ENCODE results near the gene SPAG6.

Gene SPAG6

DNA sequence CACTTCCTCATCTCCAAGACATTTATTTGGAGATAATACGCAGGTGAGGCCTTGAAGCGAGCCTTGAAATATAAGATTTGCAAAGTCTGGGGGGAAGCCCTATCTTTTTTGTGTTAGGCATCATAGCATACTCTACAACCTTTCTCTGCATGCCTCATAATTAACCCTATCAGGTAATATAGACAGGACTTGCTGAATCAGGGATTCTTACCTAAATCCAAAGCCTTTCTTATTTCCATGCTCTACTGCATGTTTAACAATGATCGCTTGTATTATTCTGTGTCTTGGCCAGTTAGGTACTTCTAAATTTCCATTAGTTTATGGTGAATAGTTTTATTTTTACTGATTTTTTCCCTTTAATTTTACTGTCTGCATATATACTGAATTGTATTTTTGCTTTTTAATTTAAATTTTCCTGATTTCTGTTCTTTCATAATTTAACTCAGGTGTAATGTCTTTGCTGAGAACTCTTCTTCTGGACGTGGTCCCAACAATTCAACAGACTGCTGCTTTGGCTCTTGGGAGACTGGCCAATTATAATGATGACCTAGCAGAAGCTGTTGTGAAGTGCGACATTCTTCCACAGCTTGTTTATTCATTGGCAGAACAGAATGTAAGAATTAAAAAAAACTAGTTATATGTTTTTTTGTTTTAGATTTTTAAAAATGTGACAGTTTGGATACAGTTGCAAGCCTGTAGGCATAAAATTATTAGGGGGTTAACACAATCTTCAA, 19.3 kb downstream of the SPAG6 start:
- peaks cover 5% of the 10 kb centered on the region for H3K4me1 Mint-ChIP-seq
- no peak overlapping the region for H3K27ac Mint-ChIP-seq
- no peak overlapping the region for H3K4me3 Mint-ChIP-seq
- H3K36me3 Mint-ChIP-seq (ENCODE audit: low read depth): no peaks in the 10 kb centered on the region
- H3K27me3 Mint-ChIP-seq (ENCODE audit: low read depth): no peaks in the 10 kb centered on the region
- TF ChIP-seq, protein P1, sequence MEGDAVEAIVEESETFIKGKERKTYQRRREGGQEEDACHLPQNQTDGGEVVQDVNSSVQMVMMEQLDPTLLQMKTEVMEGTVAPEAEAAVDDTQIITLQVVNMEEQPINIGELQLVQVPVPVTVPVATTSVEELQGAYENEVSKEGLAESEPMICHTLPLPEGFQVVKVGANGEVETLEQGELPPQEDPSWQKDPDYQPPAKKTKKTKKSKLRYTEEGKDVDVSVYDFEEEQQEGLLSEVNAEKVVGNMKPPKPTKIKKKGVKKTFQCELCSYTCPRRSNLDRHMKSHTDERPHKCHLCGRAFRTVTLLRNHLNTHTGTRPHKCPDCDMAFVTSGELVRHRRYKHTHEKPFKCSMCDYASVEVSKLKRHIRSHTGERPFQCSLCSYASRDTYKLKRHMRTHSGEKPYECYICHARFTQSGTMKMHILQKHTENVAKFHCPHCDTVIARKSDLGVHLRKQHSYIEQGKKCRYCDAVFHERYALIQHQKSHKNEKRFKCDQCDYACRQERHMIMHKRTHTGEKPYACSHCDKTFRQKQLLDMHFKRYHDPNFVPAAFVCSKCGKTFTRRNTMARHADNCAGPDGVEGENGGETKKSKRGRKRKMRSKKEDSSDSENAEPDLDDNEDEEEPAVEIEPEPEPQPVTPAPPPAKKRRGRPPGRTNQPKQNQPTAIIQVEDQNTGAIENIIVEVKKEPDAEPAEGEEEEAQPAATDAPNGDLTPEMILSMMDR (IDR thresholded peaks at IDR 0.05; ENCODE audit: unreplicated experiment in 3 of 3): no peak
- H3K9me3 Mint-ChIP-seq: no peaks in the 10 kb centered on the region

DNA sequence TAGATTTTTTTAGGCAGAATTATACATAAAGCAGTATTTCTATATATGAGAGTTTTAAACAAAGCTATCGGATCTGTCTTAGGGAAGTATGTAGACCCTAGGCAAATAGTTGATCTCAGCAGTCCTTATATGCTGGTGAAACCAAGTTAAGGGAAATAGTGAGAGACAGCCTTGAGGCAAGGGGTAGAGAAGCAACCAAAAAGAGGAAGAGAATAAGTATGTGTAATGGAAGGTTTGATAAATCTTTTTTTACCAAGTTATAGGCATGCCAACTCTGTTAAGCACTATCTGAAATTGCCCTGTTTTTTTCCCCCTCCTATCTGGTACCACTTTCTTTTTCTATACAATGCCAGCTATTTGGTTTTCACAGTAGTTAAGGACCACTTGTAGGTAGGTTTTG, 19.9 kb downstream of the SPAG6 start:
- Mint-ChIP-seq H3K4me3 (no peak overlapping the region), H3K27me3 (ENCODE audit: low read depth) (no peaks in the 10 kb centered on the region), H3K4me1 (peaks cover 5% of the 10 kb centered on the region), H3K9me3 (no peaks in the 10 kb centered on the region), H3K27ac (no peak overlapping the region), H3K36me3 (ENCODE audit: low read depth) (no peaks in the 10 kb centered on the region)
- TF ChIP-seq, protein P1 (IDR thresholded peaks at IDR 0.05; ENCODE audit: unreplicated experiment in 3 of 3): no peak

DNA sequence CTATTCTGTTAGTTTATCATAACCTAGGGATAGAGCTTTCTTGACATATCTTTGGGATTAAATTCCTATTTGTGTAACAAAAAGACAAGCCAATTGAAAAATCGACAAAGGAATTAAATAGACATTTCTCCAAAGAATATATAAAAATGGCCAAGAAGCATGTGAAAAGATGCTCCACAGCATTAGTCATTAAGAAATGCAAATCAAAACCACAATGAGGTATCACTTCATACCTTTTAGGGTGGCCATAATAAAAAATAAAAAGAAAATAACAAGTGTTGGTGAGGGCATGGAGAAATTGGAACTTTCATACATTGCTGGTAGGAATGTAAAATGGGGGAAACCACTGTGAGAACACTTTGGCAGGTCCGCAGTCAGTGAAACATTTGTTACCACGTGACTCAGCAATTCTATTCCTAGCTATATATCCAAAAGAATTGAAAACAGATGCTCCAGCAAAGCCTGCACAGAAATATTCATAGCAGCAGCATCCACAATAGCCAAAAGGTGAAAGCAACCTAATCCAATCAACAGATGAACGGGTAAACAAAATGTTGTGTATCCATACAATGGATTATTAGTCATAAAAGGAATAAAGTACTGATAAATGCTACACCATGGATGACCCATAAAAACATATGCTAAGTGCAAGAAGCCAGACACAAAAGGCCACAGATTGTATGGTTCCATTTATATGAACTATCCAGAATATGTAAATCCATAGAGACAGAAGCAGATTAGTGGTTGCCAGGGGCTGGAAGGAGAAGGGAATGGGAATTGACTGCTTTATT, 20.5 kb downstream of the SPAG6 start:
- H3K27ac Mint-ChIP-seq: no peak overlapping the region
- peaks cover 5% of the 10 kb centered on the region for H3K4me1 Mint-ChIP-seq
- no peaks in the 10 kb centered on the region for H3K9me3 Mint-ChIP-seq
- H3K36me3 Mint-ChIP-seq (ENCODE audit: low read depth): no peaks in the 10 kb centered on the region
- no peak overlapping the region for H3K4me3 Mint-ChIP-seq
- H3K27me3 Mint-ChIP-seq (ENCODE audit: low read depth): no peaks in the 10 kb centered on the region
- TF ChIP-seq, protein P1 (IDR thresholded peaks at IDR 0.05; ENCODE audit: unreplicated experiment in 3 of 3): no peak

DNA sequence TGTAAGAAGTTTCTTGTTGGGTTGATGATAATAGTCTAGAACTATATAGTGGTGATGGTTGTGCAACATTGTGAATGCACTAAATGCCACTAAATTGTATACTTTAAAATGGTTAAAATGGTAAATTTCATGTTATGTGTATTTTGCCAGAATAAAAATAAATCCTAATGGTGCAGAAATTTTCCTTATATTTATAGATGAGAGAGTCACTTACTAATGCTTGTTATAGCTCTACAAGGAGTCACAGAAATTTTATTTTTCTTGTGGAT, 21.1 kb downstream of the SPAG6 start:
- Mint-ChIP-seq H3K36me3 (ENCODE audit: low read depth) (no peaks in the 10 kb centered on the region), H3K4me1 (peaks cover 5% of the 10 kb centered on the region), H3K27me3 (ENCODE audit: low read depth) (no peaks in the 10 kb centered on the region), H3K27ac (no peak overlapping the region), H3K9me3 (no peaks in the 10 kb centered on the region), H3K4me3 (no peak overlapping the region)
- TF ChIP-seq, protein P1 (IDR thresholded peaks at IDR 0.05; ENCODE audit: unreplicated experiment in 3 of 3): no peak

DNA sequence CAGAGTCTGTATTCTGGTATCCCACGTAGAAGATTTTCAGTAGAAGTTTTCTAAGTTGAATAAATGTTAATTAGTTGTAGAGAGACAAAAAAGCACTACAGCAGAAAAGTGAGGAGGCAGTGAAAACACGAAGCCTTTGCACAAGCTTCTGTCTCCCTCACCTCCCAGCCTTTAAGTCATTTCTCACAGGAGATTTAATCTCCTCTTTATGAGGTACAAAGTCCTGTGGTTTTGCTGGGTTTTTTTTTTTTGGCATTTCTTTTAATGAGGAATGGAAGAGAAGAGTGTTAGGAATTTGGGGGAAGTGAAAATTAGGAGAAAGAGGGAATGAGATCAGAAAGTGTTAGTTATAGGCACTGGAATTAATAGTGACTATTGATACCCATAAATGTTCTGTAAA, 21.5 kb downstream of the SPAG6 start:
- TF ChIP-seq, protein P1 (IDR thresholded peaks at IDR 0.05; ENCODE audit: unreplicated experiment in 3 of 3): no peak
- Mint-ChIP-seq H3K4me3 (no peak overlapping the region), H3K27ac (no peak overlapping the region), H3K4me1 (peaks cover 5% of the 10 kb centered on the region), H3K36me3 (ENCODE audit: low read depth) (no peaks in the 10 kb centered on the region), H3K9me3 (no peaks in the 10 kb centered on the region), H3K27me3 (ENCODE audit: low read depth) (no peaks in the 10 kb centered on the region)

DNA sequence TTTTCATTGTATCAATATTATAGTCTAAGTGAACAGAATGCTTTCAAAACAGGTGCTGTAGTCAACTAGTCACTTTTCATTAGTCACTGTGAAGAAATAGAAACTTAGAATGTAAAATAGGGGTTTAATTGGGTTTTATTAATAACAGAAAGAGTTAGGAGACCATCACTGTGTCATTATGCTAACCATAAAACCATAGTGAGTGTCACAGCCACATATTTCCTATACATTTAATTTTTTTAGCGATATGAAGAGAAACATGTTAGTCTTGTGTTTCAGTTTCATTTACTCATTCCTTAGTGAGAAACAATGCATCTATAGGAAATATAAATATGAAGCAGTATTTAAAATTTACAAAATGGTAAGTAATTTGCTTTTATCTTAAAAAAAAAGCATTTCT, 22.2 kb downstream of the SPAG6 start:
- H3K4me1 Mint-ChIP-seq: peaks cover 5% of the 10 kb centered on the region
- no peaks in the 10 kb centered on the region for H3K27me3 Mint-ChIP-seq (ENCODE audit: low read depth)
- no peaks in the 10 kb centered on the region for H3K9me3 Mint-ChIP-seq
- TF ChIP-seq, protein P1 (IDR thresholded peaks at IDR 0.05; ENCODE audit: unreplicated experiment in 3 of 3): no peak
- H3K27ac Mint-ChIP-seq: no peak overlapping the region
- no peaks in the 10 kb centered on the region for H3K36me3 Mint-ChIP-seq (ENCODE audit: low read depth)
- no peak overlapping the region for H3K4me3 Mint-ChIP-seq
